K562 (cell line): ENCODE results near the gene SIGLEC6. TPM values are rescaled to one million over a fixed set of nuclear protein-coding genes. Genes with fewer than 3 reads are reported as not detected.

Experiments used
- CHD1 ChIP-seq: fragments of 200-600 bp; sonication (generic); IDR thresholded peaks from one replicate; pipeline ENCODE4 v1.6.1; 2012; ENCODE audit warnings: mild to moderate bottlenecking, moderate library complexity, low read length, inconsistent platforms
- CREBBP ChIP-seq: IDR thresholded peaks from one replicate; pipeline ENCODE4 v1.6.1; 2012; ENCODE audit warnings: low read depth, mild to moderate bottlenecking, control low read depth, inconsistent platforms, low read length
- ETS2 ChIP-seq: IDR thresholded peaks from 2 replicates; pipeline ENCODE4 v1.6.1; 2016; ENCODE audit warnings: borderline replicate concordance, missing genetic modification characterization, mild to moderate bottlenecking, moderate library complexity, missing compliant biosample characterization; ENCODE audit not compliant: poor library complexity, severe bottlenecking
- ETV5 ChIP-seq: sonication (generic); formaldehyde crosslinking; IDR thresholded peaks from 2 replicates; pipeline ENCODE4 v1.4.0; 2020; ENCODE audit warnings: low read depth, mild to moderate bottlenecking, missing genetic modification reagents
- IFI16 ChIP-seq: fragments of 250-450 bp; sonication (Bioruptor Pico); IDR thresholded peaks from 2 replicates; pipeline ENCODE4 v2.1.2; 2022; ENCODE audit warnings: mild to moderate bottlenecking, inconsistent platforms
- L3MBTL2 ChIP-seq: fragments of 450-650 bp; IDR thresholded peaks from 2 replicates; pipeline ENCODE4 v1.6.1; 2016; ENCODE audit warnings: mild to moderate bottlenecking, moderate library complexity
- MECOM ChIP-seq: fragments of 250-450 bp; sonication (Bioruptor Pico); IDR thresholded peaks from 2 replicates; pipeline ENCODE4 v1.8.0; 2022; ENCODE audit warnings: inconsistent platforms
- MXI1 ChIP-seq: IDR thresholded peaks from 2 replicates; pipeline ENCODE4 v1.6.1; 2011; ENCODE audit warnings: low read depth, mild to moderate bottlenecking, improper control_type of control experiment, low read length
- PHB ChIP-seq: fragments of 250-450 bp; sonication (Bioruptor Pico); IDR thresholded peaks from 2 replicates; pipeline ENCODE4 v1.5.0; 2021
- SREBF1 ChIP-seq: fragments of 150-350 bp; IDR thresholded peaks from 2 replicates; pipeline ENCODE4 v1.6.1; 2014; ENCODE audit warnings: antibody characterized with exemption, low read depth, low read length, borderline replicate concordance
- TCF3 ChIP-seq: sonication (generic); formaldehyde crosslinking; IDR thresholded peaks from 2 replicates; pipeline ENCODE4 v1.4.0; 2020; ENCODE audit warnings: mild to moderate bottlenecking, missing genetic modification reagents
- TFAM ChIP-seq: fragments of 250-450 bp; sonication (Bioruptor Pico); conservative IDR thresholded peaks from 2 replicates; pipeline ENCODE4 v1.5.0; 2021; ENCODE audit warnings: mild to moderate bottlenecking, moderate library complexity
- ZKSCAN3 ChIP-seq: fragments of 250-450 bp; sonication (Bioruptor Pico); IDR thresholded peaks from 2 replicates; pipeline ENCODE4 v1.4.0; 2020
- polyA plus RNA-seq, 8 experiments: library from polyadenylated mRNA; depleted of rRNA in 4 of 8; stranded (reverse) in 5 of 8; unstranded in 3 of 8; fragments of >200 nt; fragmentation: Nextera tagmentation in 2 of 8; fragmentation: Illumina TruSeq in 1 of 8; extraction: Ambion mirVana in 2 of 8; extraction: Trizol in 1 of 8; gene quantifications; 2 replicates each; pipeline versions ENCODE4 v1.2.1 to v1.2.3, GENCODE V29; 2011 to 2014; ENCODE audit warnings: inconsistent platforms in 1 of 8, missing spikeins in 1 of 8
- total RNA-seq, 7 experiments: library from RNA; depleted of rRNA in 6 of 7; stranded (reverse); fragments of >200 nt in 6 of 7; fragmentation: Illumina TruSeq in 2 of 7; extraction: Trizol in 2 of 7; gene quantifications; 2 replicates each; pipeline versions ENCODE4 v1.2.1 to v1.2.3, GENCODE V29; 2011 to 2021; ENCODE audit warnings: low replicate concordance in 1 of 7
- TF ChIP-seq, protein P1 (sequence below): fragments of 250-450 bp; sonication (Bioruptor Pico); IDR thresholded peaks from 2 replicates; pipeline ENCODE4 v1.4.0; 2020
- TF ChIP-seq, protein P2 (sequence below), 2 experiments: fragments of 450-650 bp; conservative IDR thresholded peaks; 2 replicates each; pipeline ENCODE4 v1.6.1; 2017; ENCODE audit warnings: mild to moderate bottlenecking in 2 of 2, moderate library complexity in 2 of 2
- TF ChIP-seq, protein P3 (sequence below): fragments of 250-450 bp; sonication (Bioruptor Pico); IDR thresholded peaks from 2 replicates; pipeline ENCODE4 v1.4.0; 2020
- TF ChIP-seq, protein P4 (sequence below): fragments of 450-650 bp; IDR thresholded peaks from 2 replicates; pipeline ENCODE4 v1.6.1; 2016; ENCODE audit warnings: mild to moderate bottlenecking

Gene SIGLEC6
- total and polyA plus RNA-seq, 9 of the 15 experiments (the other 6 are each of a cell fraction or from before 2014, with no cell fraction given): 0.03 to 17.5 (median 0.71) TPM

DNA sequence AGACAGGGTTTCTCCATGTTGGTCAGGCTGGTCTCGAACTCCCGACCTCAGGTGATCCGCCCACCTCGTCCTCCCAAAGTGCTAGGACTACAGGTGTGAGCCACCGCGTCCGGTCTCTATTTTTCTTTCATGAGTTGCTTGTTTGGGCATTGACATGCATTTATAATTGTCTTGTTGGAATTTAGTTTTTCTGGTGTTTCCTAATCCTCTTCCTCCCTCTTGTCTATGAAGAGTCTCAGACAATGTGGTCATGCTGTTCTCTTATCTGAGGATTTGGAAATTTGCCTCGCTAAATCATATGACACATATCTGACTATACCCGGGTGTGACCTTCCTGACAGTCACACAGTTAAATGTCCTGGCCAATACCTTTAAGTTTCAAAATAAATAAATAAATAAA lies 60.5 kb downstream of the SIGLEC6 start (continued):
- TF ChIP-seq, protein P1, sequence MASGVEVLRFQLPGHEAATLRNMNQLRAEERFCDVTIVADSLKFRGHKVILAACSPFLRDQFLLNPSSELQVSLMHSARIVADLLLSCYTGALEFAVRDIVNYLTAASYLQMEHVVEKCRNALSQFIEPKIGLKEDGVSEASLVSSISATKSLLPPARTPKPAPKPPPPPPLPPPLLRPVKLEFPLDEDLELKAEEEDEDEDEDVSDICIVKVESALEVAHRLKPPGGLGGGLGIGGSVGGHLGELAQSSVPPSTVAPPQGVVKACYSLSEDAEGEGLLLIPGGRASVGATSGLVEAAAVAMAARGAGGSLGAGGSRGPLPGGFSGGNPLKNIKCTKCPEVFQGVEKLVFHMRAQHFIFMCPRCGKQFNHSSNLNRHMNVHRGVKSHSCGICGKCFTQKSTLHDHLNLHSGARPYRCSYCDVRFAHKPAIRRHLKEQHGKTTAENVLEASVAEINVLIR: no peak
- TF ChIP-seq ETV5 (no peak), MECOM (CRISPR knock-in tag) (no peak), TFAM (CRISPR knock-in tag) (no peak), TCF3 (CRISPR knock-in tag) (0 out of 2 replicates have a peak, but pooled peaks have one; percentile 19), ETS2 (no peak), IFI16 (CRISPR knock-in tag) (no peak), MXI1 (no peak), ZKSCAN3 (CRISPR knock-in tag) (no peak), L3MBTL2 (peak; percentile 63), PHB (CRISPR knock-in tag) (no peak), CHD1 (no peak), CREBBP (no peak), SREBF1 (no peak)
- TF ChIP-seq, protein P2, sequence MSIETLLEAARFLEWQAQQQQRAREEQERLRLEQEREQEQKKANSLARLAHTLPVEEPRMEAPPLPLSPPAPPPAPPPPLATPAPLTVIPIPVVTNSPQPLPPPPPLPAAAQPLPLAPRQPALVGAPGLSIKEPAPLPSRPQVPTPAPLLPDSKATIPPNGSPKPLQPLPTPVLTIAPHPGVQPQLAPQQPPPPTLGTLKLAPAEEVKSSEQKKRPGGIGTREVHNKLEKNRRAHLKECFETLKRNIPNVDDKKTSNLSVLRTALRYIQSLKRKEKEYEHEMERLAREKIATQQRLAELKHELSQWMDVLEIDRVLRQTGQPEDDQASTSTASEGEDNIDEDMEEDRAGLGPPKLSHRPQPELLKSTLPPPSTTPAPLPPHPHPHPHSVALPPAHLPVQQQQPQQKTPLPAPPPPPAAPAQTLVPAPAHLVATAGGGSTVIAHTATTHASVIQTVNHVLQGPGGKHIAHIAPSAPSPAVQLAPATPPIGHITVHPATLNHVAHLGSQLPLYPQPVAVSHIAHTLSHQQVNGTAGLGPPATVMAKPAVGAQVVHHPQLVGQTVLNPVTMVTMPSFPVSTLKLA (conservative IDR thresholded peaks at IDR 0.05): peak; percentile 32 to 41; a peak in 2 of 4 replicates
- TF ChIP-seq, protein P3, sequence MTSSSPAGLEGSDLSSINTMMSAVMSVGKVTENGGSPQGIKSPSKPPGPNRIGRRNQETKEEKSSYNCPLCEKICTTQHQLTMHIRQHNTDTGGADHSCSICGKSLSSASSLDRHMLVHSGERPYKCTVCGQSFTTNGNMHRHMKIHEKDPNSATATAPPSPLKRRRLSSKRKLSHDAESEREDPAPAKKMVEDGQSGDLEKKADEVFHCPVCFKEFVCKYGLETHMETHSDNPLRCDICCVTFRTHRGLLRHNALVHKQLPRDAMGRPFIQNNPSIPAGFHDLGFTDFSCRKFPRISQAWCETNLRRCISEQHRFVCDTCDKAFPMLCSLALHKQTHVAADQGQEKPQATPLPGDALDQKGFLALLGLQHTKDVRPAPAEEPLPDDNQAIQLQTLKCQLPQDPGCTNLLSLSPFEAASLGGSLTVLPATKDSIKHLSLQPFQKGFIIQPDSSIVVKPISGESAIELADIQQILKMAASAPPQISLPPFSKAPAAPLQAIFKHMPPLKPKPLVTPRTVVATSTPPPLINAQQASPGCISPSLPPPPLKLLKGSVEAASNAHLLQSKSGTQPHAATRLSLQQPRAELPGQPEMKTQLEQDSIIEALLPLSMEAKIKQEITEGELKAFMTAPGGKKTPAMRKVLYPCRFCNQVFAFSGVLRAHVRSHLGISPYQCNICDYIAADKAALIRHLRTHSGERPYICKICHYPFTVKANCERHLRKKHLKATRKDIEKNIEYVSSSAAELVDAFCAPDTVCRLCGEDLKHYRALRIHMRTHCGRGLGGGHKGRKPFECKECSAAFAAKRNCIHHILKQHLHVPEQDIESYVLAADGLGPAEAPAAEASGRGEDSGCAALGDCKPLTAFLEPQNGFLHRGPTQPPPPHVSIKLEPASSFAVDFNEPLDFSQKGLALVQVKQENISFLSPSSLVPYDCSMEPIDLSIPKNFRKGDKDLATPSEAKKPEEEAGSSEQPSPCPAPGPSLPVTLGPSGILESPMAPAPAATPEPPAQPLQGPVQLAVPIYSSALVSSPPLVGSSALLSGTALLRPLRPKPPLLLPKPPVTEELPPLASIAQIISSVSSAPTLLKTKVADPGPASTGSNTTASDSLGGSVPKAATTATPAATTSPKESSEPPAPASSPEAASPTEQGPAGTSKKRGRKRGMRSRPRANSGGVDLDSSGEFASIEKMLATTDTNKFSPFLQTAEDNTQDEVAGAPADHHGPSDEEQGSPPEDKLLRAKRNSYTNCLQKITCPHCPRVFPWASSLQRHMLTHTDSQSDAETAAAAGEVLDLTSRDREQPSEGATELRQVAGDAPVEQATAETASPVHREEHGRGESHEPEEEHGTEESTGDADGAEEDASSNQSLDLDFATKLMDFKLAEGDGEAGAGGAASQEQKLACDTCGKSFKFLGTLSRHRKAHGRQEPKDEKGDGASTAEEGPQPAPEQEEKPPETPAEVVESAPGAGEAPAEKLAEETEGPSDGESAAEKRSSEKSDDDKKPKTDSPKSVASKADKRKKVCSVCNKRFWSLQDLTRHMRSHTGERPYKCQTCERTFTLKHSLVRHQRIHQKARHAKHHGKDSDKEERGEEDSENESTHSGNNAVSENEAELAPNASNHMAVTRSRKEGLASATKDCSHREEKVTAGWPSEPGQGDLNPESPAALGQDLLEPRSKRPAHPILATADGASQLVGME (CRISPR knock-in tag): no peak
- TF ChIP-seq, protein P4, sequence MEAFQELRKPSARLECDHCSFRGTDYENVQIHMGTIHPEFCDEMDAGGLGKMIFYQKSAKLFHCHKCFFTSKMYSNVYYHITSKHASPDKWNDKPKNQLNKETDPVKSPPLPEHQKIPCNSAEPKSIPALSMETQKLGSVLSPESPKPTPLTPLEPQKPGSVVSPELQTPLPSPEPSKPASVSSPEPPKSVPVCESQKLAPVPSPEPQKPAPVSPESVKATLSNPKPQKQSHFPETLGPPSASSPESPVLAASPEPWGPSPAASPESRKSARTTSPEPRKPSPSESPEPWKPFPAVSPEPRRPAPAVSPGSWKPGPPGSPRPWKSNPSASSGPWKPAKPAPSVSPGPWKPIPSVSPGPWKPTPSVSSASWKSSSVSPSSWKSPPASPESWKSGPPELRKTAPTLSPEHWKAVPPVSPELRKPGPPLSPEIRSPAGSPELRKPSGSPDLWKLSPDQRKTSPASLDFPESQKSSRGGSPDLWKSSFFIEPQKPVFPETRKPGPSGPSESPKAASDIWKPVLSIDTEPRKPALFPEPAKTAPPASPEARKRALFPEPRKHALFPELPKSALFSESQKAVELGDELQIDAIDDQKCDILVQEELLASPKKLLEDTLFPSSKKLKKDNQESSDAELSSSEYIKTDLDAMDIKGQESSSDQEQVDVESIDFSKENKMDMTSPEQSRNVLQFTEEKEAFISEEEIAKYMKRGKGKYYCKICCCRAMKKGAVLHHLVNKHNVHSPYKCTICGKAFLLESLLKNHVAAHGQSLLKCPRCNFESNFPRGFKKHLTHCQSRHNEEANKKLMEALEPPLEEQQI: peak; percentile 61; the same call in 1 of the 2 replicates
